Measurements from ENCODE around the gene ENPP1.

Gene ENPP1

GRCh38 chr6:131787079-131787478, 20.7 kb upstream of the ENPP1 start:
- ATAC-seq, result no peak
- DNase-seq, result no peak

- ATAC-seq (no peak), DNase-seq (no peak)
These were observed 19.8 kb upstream of the ENPP1 start for GRCh38 chr6:131787766-131788712.

GRCh38 chr6:131789219-131789618, 18.6 kb upstream of the ENPP1 start:
- DNase-seq (no peak), ATAC-seq (peak; percentile 68)

- DNase-seq, result no peak
- no peak for ATAC-seq
These were observed 16.3 kb upstream of the ENPP1 start for GRCh38 chr6:131791476-131791875.

GRCh38 chr6:131792091-131792496, 15.7 kb upstream of the ENPP1 start:
- peak; percentile 33 for DNase-seq
- peak; percentile 71 for ATAC-seq

- ATAC-seq (no peak), DNase-seq (no peak)
These were observed 12.5 kb upstream of the ENPP1 start for GRCh38 chr6:131795366-131795765.

- DNase-seq (no peak), ATAC-seq (no peak)
These were observed 5.5 kb upstream of the ENPP1 start for GRCh38 chr6:131802347-131802746.

GRCh38 chr6:131803007-131803769, 4.6 kb upstream of the ENPP1 start:
- ATAC-seq (no peak), DNase-seq (no peak)

GRCh38 chr6:131804131-131804530, 3.7 kb upstream of the ENPP1 start:
- ATAC-seq, result no peak

GRCh38 chr6:131807321-131807643, 538 bp upstream of the ENPP1 start:
- no peak for DNase-seq
- no peak for ATAC-seq

More at GRCh38 chr6:131804131-131804530, 3.7 kb upstream of the ENPP1 start:
- DNase-seq, result no peak

GRCh38 chr6:131808460-131809269, 845 bp downstream of the ENPP1 start:
- no peak for ATAC-seq
- no peak for DNase-seq

- DNase-seq (no peak), ATAC-seq (no peak)
These were observed 3.7 kb downstream of the ENPP1 start for GRCh38 chr6:131811500-131811899.

- DNase-seq, result no peak
- no peak for ATAC-seq
These were observed 6.2 kb downstream of the ENPP1 start for GRCh38 chr6:131813991-131814390.

- DNase-seq (no peak), ATAC-seq (no peak)
These were observed 9.0 kb downstream of the ENPP1 start for GRCh38 chr6:131816869-131817268.

- ATAC-seq (no peak), DNase-seq (no peak)
These were observed 11.8 kb downstream of the ENPP1 start for GRCh38 chr6:131819572-131820124.

- no peak for ATAC-seq
- DNase-seq, result no peak
These were observed 13.4 kb downstream of the ENPP1 start for GRCh38 chr6:131821010-131821807.

GRCh38 chr6:131822119-131822518, 14.3 kb downstream of the ENPP1 start:
- ATAC-seq, result no peak

GRCh38 chr6:131823276-131823902, 15.6 kb downstream of the ENPP1 start:
- ATAC-seq, result no peak
- DNase-seq, result no peak

More at GRCh38 chr6:131822119-131822518, 14.3 kb downstream of the ENPP1 start:
- no peak for DNase-seq

- no peak for DNase-seq
- no peak for ATAC-seq
These were observed 18.1 kb downstream of the ENPP1 start for GRCh38 chr6:131825946-131826345.

- DNase-seq, result no peak
- ATAC-seq, result no peak
These were observed 20.3 kb downstream of the ENPP1 start for GRCh38 chr6:131828080-131828479.

GRCh38 chr6:131828951-131829350, 21.1 kb downstream of the ENPP1 start:
- DNase-seq (no peak), ATAC-seq (no peak)
